Neural cell (in vitro differentiated cells): ENCODE measurements around the gene COL23A1. TPM values are rescaled to one million over a fixed set of nuclear protein-coding genes. Genes with fewer than 3 reads are reported as not detected.

Experiments used
- H2AFZ ChIP-seq: fragments of 200-600, 300-800 bp; sonication (generic), shearing (Covaris generic); 2 replicates; pipeline ENCODE4 v1.6.0; 2014; ENCODE audit warnings: low read depth, mild to moderate bottlenecking, antibody characterized with exemption, low read length, moderate library complexity
- H3F3A ChIP-seq: fragments of 200-600 bp; shearing (Covaris generic); 2 replicates; pipeline ENCODE4 v1.6.1; 2016; ENCODE audit warnings: mild to moderate bottlenecking, moderate library complexity, mixed read lengths, antibody characterized with exemption, low read length; ENCODE audit not compliant: insufficient read depth, poor library complexity, severe bottlenecking
- H3K27ac ChIP-seq: fragments of 200-600, 300-800 bp; sonication (generic), shearing (Covaris generic); 2 replicates; pipeline ENCODE4 v1.5.1; 2014; ENCODE audit warnings: mild to moderate bottlenecking, low read length, moderate library complexity
- H3K27me3 ChIP-seq: fragments of 300-800, 200-600 bp; sonication (generic), shearing (Covaris generic); 2 replicates; pipeline ENCODE4 v1.6.0; 2014; ENCODE audit warnings: mild to moderate bottlenecking, low read depth, low read length, moderate library complexity; ENCODE audit not compliant: insufficient read depth
- H3K36me3 ChIP-seq: fragments of 300-800, 200-600 bp; sonication (generic), shearing (Covaris generic); 2 replicates; pipeline ENCODE4 v1.5.1; 2014; ENCODE audit warnings: mild to moderate bottlenecking, antibody characterized with exemption, low read length, moderate library complexity; ENCODE audit not compliant: insufficient read depth
- H3K4me2 ChIP-seq: fragments of 300-800, 200-600 bp; sonication (generic), shearing (Covaris generic); 2 replicates; pipeline ENCODE4 v1.6.0; 2014; ENCODE audit warnings: mild to moderate bottlenecking, low read length
- H3K4me3 ChIP-seq: fragments of 300-800, 200-600 bp; sonication (generic), shearing (Covaris generic); 2 replicates; pipeline ENCODE4 v1.5.1; 2014; ENCODE audit warnings: mild to moderate bottlenecking, low read length, moderate library complexity
- H3K79me2 ChIP-seq: fragments of 200-600 bp; shearing (Covaris generic); replicated peaks from 2 replicates; pipeline ENCODE4 v1.6.0; 2014; ENCODE audit warnings: mild to moderate bottlenecking, low read length, moderate library complexity; ENCODE audit not compliant: insufficient read depth
- H3K9ac ChIP-seq: fragments of 300-800, 200-600 bp; sonication (generic), shearing (Covaris generic); 2 replicates; pipeline ENCODE4 v1.6.1; 2016; ENCODE audit warnings: mild to moderate bottlenecking, low read length, mixed read lengths
- H3K9me2 ChIP-seq: fragments of 200-600 bp; shearing (Covaris generic); 2 replicates; pipeline ENCODE4 v1.6.1; 2016; ENCODE audit warnings: mild to moderate bottlenecking, low read length, mixed read lengths; ENCODE audit not compliant: insufficient read depth
- H3K9me3 ChIP-seq: fragments of 200-600, 300-800 bp; sonication (generic), shearing (Covaris generic); 2 replicates; pipeline ENCODE4 v1.6.1; 2016; ENCODE audit warnings: mild to moderate bottlenecking, mixed run types, low read length, moderate library complexity, mixed read lengths
- H4K20me1 ChIP-seq: fragments of 200-600 bp; shearing (Covaris generic); 2 replicates; pipeline ENCODE4 v1.6.1; 2016; ENCODE audit warnings: mild to moderate bottlenecking, mixed run types; ENCODE audit not compliant: insufficient read depth
- CTCF ChIP-seq: fragments of 450-650 bp; IDR thresholded peaks from 2 replicates; pipeline ENCODE4 v1.5.1; 2014; ENCODE audit warnings: antibody characterized with exemption, mild to moderate bottlenecking, moderate library complexity; ENCODE audit not compliant: poor library complexity, severe bottlenecking
- EP300 ChIP-seq: fragments of 450-650 bp; conservative IDR thresholded peaks from 2 replicates; pipeline ENCODE4 v1.6.1; 2014; ENCODE audit warnings: antibody characterized with exemption, mild to moderate bottlenecking, moderate library complexity; ENCODE audit not compliant: poor library complexity, severe bottlenecking
- EZH2 ChIP-seq: fragments of 200-600, 300-800 bp; shearing (Covaris generic), sonication (generic); IDR thresholded peaks from 2 replicates; pipeline ENCODE4 v1.6.1; 2014; ENCODE audit warnings: antibody characterized with exemption, low read length, borderline replicate concordance, mild to moderate bottlenecking; ENCODE audit not compliant: insufficient read depth, poor library complexity, severe bottlenecking
- MXI1 ChIP-seq: fragments of 450-650 bp; conservative IDR thresholded peaks from 2 replicates; pipeline ENCODE4 v1.6.1; 2014; ENCODE audit warnings: antibody characterized with exemption, mild to moderate bottlenecking; ENCODE audit not compliant: poor library complexity, severe bottlenecking
- POLR2AphosphoS5 ChIP-seq: IDR thresholded peaks from 2 replicates; pipeline ENCODE4 v1.6.1; 2012
- RAD21 ChIP-seq: fragments of 450-650 bp; conservative IDR thresholded peaks from 2 replicates; pipeline ENCODE4 v1.6.1; 2014; ENCODE audit warnings: antibody characterized with exemption, mild to moderate bottlenecking, moderate library complexity
- SMC3 ChIP-seq: fragments of 450-650 bp; conservative IDR thresholded peaks from 2 replicates; pipeline ENCODE4 v1.6.1; 2014; ENCODE audit warnings: antibody characterized with exemption, mild to moderate bottlenecking, moderate library complexity; ENCODE audit not compliant: poor library complexity
- TAF1 ChIP-seq: IDR thresholded peaks from 2 replicates; pipeline ENCODE4 v1.6.1; 2012; ENCODE audit warnings: low read depth
- polyA plus RNA-seq: library from polyadenylated mRNA; depleted of rRNA; stranded (reverse); fragments of >200 nt; gene quantifications from 2 replicates; pipeline ENCODE4 v1.2.3, GENCODE V29; 2014

The COL23A1 gene
- polyA plus RNA-seq, 1 donor from 2014 or later = not detected

DNA sequence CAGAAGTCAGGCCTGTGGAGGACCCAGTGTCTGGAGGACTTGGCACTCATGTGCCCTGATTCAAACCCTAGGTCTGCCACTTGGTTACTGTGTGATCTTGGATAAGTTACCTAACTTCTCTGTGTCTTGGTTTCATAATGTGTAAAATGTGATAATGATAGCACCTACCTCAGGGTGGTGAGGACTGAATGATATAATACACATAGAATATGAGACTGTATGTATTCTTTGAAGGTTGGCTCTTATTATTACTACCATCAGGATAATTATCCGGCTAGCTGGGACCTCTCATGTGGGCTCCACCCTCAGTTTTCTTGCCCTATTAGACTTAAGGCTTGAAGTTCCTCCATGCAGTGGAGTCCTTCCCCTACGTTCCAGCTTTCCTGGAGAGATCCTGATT, 172.2 kb downstream of the COL23A1 start:
- Histone ChIP-seq H3K27ac (no peak overlapping the region), H3K79me2 (no peaks in the 10 kb centered on the region), H4K20me1 (no peaks in the 10 kb centered on the region), H3K9ac (no peak overlapping the region), H3K36me3 (no peaks in the 10 kb centered on the region), H3K27me3 (no peaks in the 10 kb centered on the region), H3F3A (no peaks in the 10 kb centered on the region), H3K9me3 (no peaks in the 10 kb centered on the region), H3K9me2 (no peaks in the 10 kb centered on the region), H2AFZ (no peak overlapping the region), H3K4me2 (no peak overlapping the region), H3K4me3 (no peak overlapping the region)
- TF ChIP-seq SMC3 = no peak

DNA sequence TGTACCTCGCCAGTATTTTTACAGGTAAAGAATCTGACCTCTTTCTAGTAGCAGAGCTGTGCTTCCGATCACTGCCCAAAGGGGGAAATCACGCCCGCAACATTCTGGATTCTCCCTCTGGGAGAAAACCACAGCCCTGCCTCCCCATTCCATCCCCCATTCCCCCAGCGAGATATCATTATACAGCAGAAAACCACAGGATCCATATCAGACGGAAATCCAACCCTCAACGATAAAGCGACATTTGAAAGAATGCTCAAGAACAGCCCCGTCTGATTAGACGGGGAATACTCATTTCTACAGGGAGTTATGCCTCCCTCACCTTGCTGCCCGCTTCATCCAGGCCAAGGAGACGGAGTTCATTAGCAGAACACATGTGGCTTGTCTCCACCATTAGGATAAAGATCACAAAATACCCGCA, 172.8 kb downstream of the COL23A1 start:
- H3K9me3 ChIP-seq = no peaks in the 10 kb centered on the region
- H3K27ac ChIP-seq = no peak overlapping the region
- no peaks in the 10 kb centered on the region for H3F3A ChIP-seq
- no peak overlapping the region for H3K9ac ChIP-seq
- H3K4me2 ChIP-seq = no peak overlapping the region
- H3K9me2 ChIP-seq = no peaks in the 10 kb centered on the region
- H3K4me3 ChIP-seq = no peak overlapping the region
- H3K79me2 ChIP-seq = no peaks in the 10 kb centered on the region
- TF ChIP-seq MXI1 (no peak), CTCF (no peak), EP300 (no peak), POLR2AphosphoS5 (no peak), EZH2 (no peak), RAD21 (no peak), SMC3 (no peak)
- H2AFZ ChIP-seq = no peak overlapping the region
- no peaks in the 10 kb centered on the region for H3K27me3 ChIP-seq
- no peaks in the 10 kb centered on the region for H4K20me1 ChIP-seq
- H3K36me3 ChIP-seq = no peaks in the 10 kb centered on the region

DNA sequence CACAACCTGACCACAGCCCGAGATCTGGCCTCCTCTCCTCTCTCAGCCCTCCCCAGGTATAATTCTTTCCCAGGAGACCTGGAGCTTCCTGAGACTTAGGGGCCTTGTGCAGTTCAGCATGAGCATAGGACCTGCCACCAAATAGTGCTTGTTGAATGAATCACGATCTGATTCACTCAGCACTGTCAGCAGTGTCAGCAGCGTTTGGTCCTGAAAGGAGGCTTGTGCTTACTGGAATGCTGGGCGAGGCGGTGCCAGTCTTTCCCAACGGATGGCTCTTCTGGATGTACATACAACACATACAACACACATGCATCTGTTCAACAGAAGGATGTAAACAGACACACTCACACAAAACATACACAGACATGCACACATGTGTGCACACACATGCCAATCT, 173.3 kb downstream of the COL23A1 start:
- no peaks in the 10 kb centered on the region for H3K79me2 ChIP-seq
- no peaks in the 10 kb centered on the region for H3F3A ChIP-seq
- TF ChIP-seq EP300 (no peak), TAF1 (no peak), SMC3 (no peak), CTCF (no peak), MXI1 (no peak), POLR2AphosphoS5 (no peak), RAD21 (no peak)
- H3K36me3 ChIP-seq = no peaks in the 10 kb centered on the region
- no peak overlapping the region for H3K9ac ChIP-seq
- no peaks in the 10 kb centered on the region for H3K9me3 ChIP-seq
- no peaks in the 10 kb centered on the region for H3K9me2 ChIP-seq
- no peak overlapping the region for H3K4me2 ChIP-seq
- no peak overlapping the region for H3K27ac ChIP-seq
- H4K20me1 ChIP-seq = no peaks in the 10 kb centered on the region
- no peaks in the 10 kb centered on the region for H3K27me3 ChIP-seq
- no peak overlapping the region for H2AFZ ChIP-seq
- H3K4me3 ChIP-seq = no peak overlapping the region
